SK-N-MC (cell line): Measurements from ENCODE around the gene ATF7IP.

Experiments used
- EZH2 ChIP-seq: fragments of 200-600 bp; sonication (generic); IDR thresholded peaks from one replicate; pipeline ENCODE4 v1.6.1; 2017; ENCODE audit warnings: antibody characterized with exemption
- POLR2AphosphoS5 ChIP-seq: IDR thresholded peaks from 2 replicates; pipeline ENCODE4 v1.6.1; 2012; ENCODE audit warnings: mild to moderate bottlenecking, low read depth, low read length, borderline replicate concordance

- TF ChIP-seq EZH2 (no peak), POLR2AphosphoS5 (no peak; the same call in none of the 2 replicates)
Observed at GRCh38 chr12:14403711-14404196, 38.3 kb downstream of the ATF7IP start.
